IMR-90 (cell line): ENCODE data around the gene LIPM.

ENCODE experiments used
- CEBPB ChIP-seq: IDR thresholded peaks from 2 replicates; pipeline ENCODE4 v1.6.1; 2012; ENCODE audit warnings: low read depth, low read length, improper control_type of control experiment
- CHD1 ChIP-seq: IDR thresholded peaks from 2 replicates; pipeline ENCODE4 v1.6.1; 2012; ENCODE audit warnings: low read depth, low read length, improper control_type of control experiment
- FOS ChIP-seq: fragments of 150-350 bp; IDR thresholded peaks from 2 replicates; pipeline ENCODE4 v1.6.1; 2016; ENCODE audit warnings: low read depth, low read length
- MXI1 ChIP-seq: IDR thresholded peaks from 2 replicates; pipeline ENCODE4 v1.6.1; 2012; ENCODE audit warnings: low read depth, mild to moderate bottlenecking, low read length, moderate library complexity, borderline replicate concordance
- NFE2L2 ChIP-seq: fragments of 150-350 bp; IDR thresholded peaks from 2 replicates; pipeline ENCODE4 v1.6.1; 2016; ENCODE audit warnings: low read depth, mild to moderate bottlenecking, low read length
- POLR2A ChIP-seq: IDR thresholded peaks from 2 replicates; pipeline ENCODE4 v1.6.1; 2012; ENCODE audit warnings: mild to moderate bottlenecking, low read depth, low read length
- TF ChIP-seq, protein P1 (sequence below): conservative IDR thresholded peaks from 2 replicates; pipeline ENCODE4 v1.5.1; 2012; ENCODE audit warnings: mild to moderate bottlenecking, low read depth, low read length, improper control_type of control experiment

DNA sequence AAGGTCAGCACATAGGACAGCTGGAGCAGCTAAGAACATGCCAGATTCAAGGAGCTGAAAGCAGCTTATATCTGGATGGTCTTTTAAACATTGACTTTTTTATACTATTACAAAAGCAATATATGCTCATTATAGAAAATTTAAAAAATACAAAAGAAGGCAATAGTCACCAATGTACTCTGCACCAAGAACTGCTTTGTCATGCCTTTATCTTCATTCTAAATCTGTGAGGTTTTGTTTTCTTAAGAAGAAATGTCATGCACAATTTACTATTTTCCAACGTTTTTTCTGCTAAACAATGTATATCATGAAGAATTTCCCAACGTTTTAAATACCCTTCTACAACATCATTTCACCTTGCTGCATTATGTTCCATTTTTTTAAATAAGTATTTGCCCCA, 2.8 kb downstream of the LIPM start:
- TF ChIP-seq CEBPB (no peak), POLR2A (no peak), CHD1 (no peak), MXI1 (no peak), FOS (no peak), NFE2L2 (no peak)
- TF ChIP-seq, protein P1, sequence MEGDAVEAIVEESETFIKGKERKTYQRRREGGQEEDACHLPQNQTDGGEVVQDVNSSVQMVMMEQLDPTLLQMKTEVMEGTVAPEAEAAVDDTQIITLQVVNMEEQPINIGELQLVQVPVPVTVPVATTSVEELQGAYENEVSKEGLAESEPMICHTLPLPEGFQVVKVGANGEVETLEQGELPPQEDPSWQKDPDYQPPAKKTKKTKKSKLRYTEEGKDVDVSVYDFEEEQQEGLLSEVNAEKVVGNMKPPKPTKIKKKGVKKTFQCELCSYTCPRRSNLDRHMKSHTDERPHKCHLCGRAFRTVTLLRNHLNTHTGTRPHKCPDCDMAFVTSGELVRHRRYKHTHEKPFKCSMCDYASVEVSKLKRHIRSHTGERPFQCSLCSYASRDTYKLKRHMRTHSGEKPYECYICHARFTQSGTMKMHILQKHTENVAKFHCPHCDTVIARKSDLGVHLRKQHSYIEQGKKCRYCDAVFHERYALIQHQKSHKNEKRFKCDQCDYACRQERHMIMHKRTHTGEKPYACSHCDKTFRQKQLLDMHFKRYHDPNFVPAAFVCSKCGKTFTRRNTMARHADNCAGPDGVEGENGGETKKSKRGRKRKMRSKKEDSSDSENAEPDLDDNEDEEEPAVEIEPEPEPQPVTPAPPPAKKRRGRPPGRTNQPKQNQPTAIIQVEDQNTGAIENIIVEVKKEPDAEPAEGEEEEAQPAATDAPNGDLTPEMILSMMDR = no peak
